ENCODE data around the gene UGT3A2. TPM values are rescaled to one million over a fixed set of nuclear protein-coding genes. Genes with fewer than 3 reads are reported as not detected.
"Not testable (repeated sequence)": the region's sequence is repeated elsewhere in the genome, so short reads cannot be mapped to it uniquely, and the experiment has no call there.

The UGT3A2 gene
- total RNA-seq, 1 donor from 2014 or later: not detected

- Mint-ChIP-seq H3K27me3 (ENCODE audit: insufficient read depth) (peaks cover 6% of the 10 kb centered on the region), H3K36me3 (ENCODE audit: low read depth) (no peaks in the 10 kb centered on the region), H3K4me1 (ENCODE audit: low read depth) (no peaks in the 10 kb centered on the region), H3K27ac (no peak overlapping the region), H3K4me3 (no peak overlapping the region), H3K9me3 (no peaks in the 10 kb centered on the region)
- DNase-seq (ENCODE audit: low spot score): no peak
- intact Hi-C loops (cut with micrococcal nuclease): no loop called here
These were observed 25.2 kb downstream of the UGT3A2 start for GRCh38 chr5:36041537-36041845.

- DNase-seq (ENCODE audit: low spot score): no peak
- Mint-ChIP-seq H3K4me1 (ENCODE audit: low read depth) (no peaks in the 10 kb centered on the region), H3K27me3 (ENCODE audit: insufficient read depth) (peaks cover 6% of the 10 kb centered on the region), H3K9me3 (no peaks in the 10 kb centered on the region), H3K36me3 (ENCODE audit: low read depth) (no peaks in the 10 kb centered on the region), H3K27ac (no peak overlapping the region), H3K4me3 (no peak overlapping the region)
- intact Hi-C loops (cut with micrococcal nuclease): no loop called here
These were observed 25.8 kb downstream of the UGT3A2 start for GRCh38 chr5:36040651-36041536.

GRCh38 chr5:36035696-36036095 lies 31.0 kb downstream of the UGT3A2 start:
- intact Hi-C loops (cut with micrococcal nuclease): no loop called here
- Mint-ChIP-seq H3K27ac (no peak overlapping the region), H3K9me3 (no peaks in the 10 kb centered on the region), H3K36me3 (ENCODE audit: low read depth) (no peaks in the 10 kb centered on the region), H3K4me1 (ENCODE audit: low read depth) (no peaks in the 10 kb centered on the region), H3K4me3 (no peak overlapping the region), H3K27me3 (ENCODE audit: insufficient read depth) (no peaks in the 10 kb centered on the region)
- no peak for DNase-seq (ENCODE audit: low spot score)

- H3K27ac Mint-ChIP-seq; H3K9me3 Mint-ChIP-seq; DNase-seq (ENCODE audit: low spot score); intact Hi-C loops (cut with micrococcal nuclease); H3K27me3 Mint-ChIP-seq (ENCODE audit: insufficient read depth); H3K36me3 Mint-ChIP-seq (ENCODE audit: low read depth); H3K4me1 Mint-ChIP-seq (ENCODE audit: low read depth); H3K4me3 Mint-ChIP-seq: not testable (repeated sequence)
These were observed 32.0 kb downstream of the UGT3A2 start for GRCh38 chr5:36034536-36035134.

- no peak for DNase-seq (ENCODE audit: low spot score)
- Mint-ChIP-seq H3K36me3 (ENCODE audit: low read depth) (no peaks in the 10 kb centered on the region), H3K27ac (no peak overlapping the region), H3K9me3 (no peaks in the 10 kb centered on the region), H3K4me3 (no peak overlapping the region), H3K4me1 (ENCODE audit: low read depth) (no peaks in the 10 kb centered on the region), H3K27me3 (ENCODE audit: insufficient read depth) (no peaks in the 10 kb centered on the region)
- intact Hi-C loops (cut with micrococcal nuclease): no loop called here
These were observed 33.2 kb downstream of the UGT3A2 start for GRCh38 chr5:36033486-36033885.

- no peaks in the 10 kb centered on the region for H3K9me3 Mint-ChIP-seq
- no peaks in the 10 kb centered on the region for H3K36me3 Mint-ChIP-seq (ENCODE audit: low read depth)
- H3K27me3 Mint-ChIP-seq (ENCODE audit: insufficient read depth): peaks cover 1% of the 10 kb centered on the region
- no peak for DNase-seq (ENCODE audit: low spot score)
- H3K27ac Mint-ChIP-seq: no peak overlapping the region
- H3K4me1 Mint-ChIP-seq (ENCODE audit: low read depth): no peaks in the 10 kb centered on the region
- no peak overlapping the region for H3K4me3 Mint-ChIP-seq
- intact Hi-C loops (cut with micrococcal nuclease): no loop called here
These were observed 33.6 kb downstream of the UGT3A2 start for GRCh38 chr5:36033047-36033446.

- intact Hi-C loops (cut with micrococcal nuclease): no loop called here
- H3K4me3 Mint-ChIP-seq: no peak overlapping the region
- H3K4me1 Mint-ChIP-seq (ENCODE audit: low read depth): no peaks in the 10 kb centered on the region
- DNase-seq (ENCODE audit: low spot score): no peak
- H3K27me3 Mint-ChIP-seq (ENCODE audit: insufficient read depth): peaks cover 2% of the 10 kb centered on the region
- no peaks in the 10 kb centered on the region for H3K9me3 Mint-ChIP-seq
- no peak overlapping the region for H3K27ac Mint-ChIP-seq
- H3K36me3 Mint-ChIP-seq (ENCODE audit: low read depth): no peaks in the 10 kb centered on the region
These were observed 35.5 kb downstream of the UGT3A2 start for GRCh38 chr5:36031223-36031622.

GRCh38 chr5:36029914-36030313 lies 36.8 kb downstream of the UGT3A2 start:
- Mint-ChIP-seq H3K27me3 (ENCODE audit: insufficient read depth) (peaks cover 4% of the 10 kb centered on the region), H3K4me3 (no peak overlapping the region), H3K27ac (no peak overlapping the region), H3K4me1 (ENCODE audit: low read depth) (no peaks in the 10 kb centered on the region), H3K36me3 (ENCODE audit: low read depth) (no peaks in the 10 kb centered on the region), H3K9me3 (peaks cover 4% of the 10 kb centered on the region)
- DNase-seq (ENCODE audit: low spot score): no peak
- intact Hi-C loops (cut with micrococcal nuclease): no loop called here

- intact Hi-C loops (cut with micrococcal nuclease): no loop called here
- DNase-seq (ENCODE audit: low spot score): no peak
- H3K27me3 Mint-ChIP-seq (ENCODE audit: insufficient read depth): peaks cover 4% of the 10 kb centered on the region
- H3K4me3 Mint-ChIP-seq: no peak overlapping the region
- peaks cover 4% of the 10 kb centered on the region for H3K9me3 Mint-ChIP-seq
- no peak overlapping the region for H3K27ac Mint-ChIP-seq
- no peaks in the 10 kb centered on the region for H3K4me1 Mint-ChIP-seq (ENCODE audit: low read depth)
- no peaks in the 10 kb centered on the region for H3K36me3 Mint-ChIP-seq (ENCODE audit: low read depth)
These were observed 37.7 kb downstream of the UGT3A2 start for GRCh38 chr5:36028816-36029465.

- Mint-ChIP-seq H3K27ac (no peak overlapping the region), H3K36me3 (ENCODE audit: low read depth) (no peaks in the 10 kb centered on the region), H3K4me3 (no peak overlapping the region), H3K4me1 (ENCODE audit: low read depth) (no peaks in the 10 kb centered on the region), H3K9me3 (peaks cover 4% of the 10 kb centered on the region), H3K27me3 (ENCODE audit: insufficient read depth) (peaks cover 4% of the 10 kb centered on the region)
- DNase-seq (ENCODE audit: low spot score): no peak
- intact Hi-C loops (cut with micrococcal nuclease): no loop called here
These were observed 39.0 kb downstream of the UGT3A2 start for GRCh38 chr5:36027711-36028110.

- Mint-ChIP-seq H3K27ac (no peak overlapping the region), H3K36me3 (ENCODE audit: low read depth) (no peaks in the 10 kb centered on the region), H3K27me3 (ENCODE audit: insufficient read depth) (peaks cover 4% of the 10 kb centered on the region), H3K4me3 (no peak overlapping the region), H3K4me1 (ENCODE audit: low read depth) (no peaks in the 10 kb centered on the region), H3K9me3 (peaks cover 4% of the 10 kb centered on the region)
- no peak for DNase-seq (ENCODE audit: low spot score)
- intact Hi-C loops (cut with micrococcal nuclease): no loop called here
These were observed 39.8 kb downstream of the UGT3A2 start for GRCh38 chr5:36026706-36027465.

- H3K27ac Mint-ChIP-seq; H3K36me3 Mint-ChIP-seq (ENCODE audit: low read depth); H3K27me3 Mint-ChIP-seq (ENCODE audit: insufficient read depth); H3K9me3 Mint-ChIP-seq; DNase-seq (ENCODE audit: low spot score); intact Hi-C loops (cut with micrococcal nuclease); H3K4me3 Mint-ChIP-seq; H3K4me1 Mint-ChIP-seq (ENCODE audit: low read depth): not testable (repeated sequence)
These were observed 44.4 kb downstream of the UGT3A2 start for GRCh38 chr5:36022246-36022645.

GRCh38 chr5:36019584-36019983 lies 47.1 kb downstream of the UGT3A2 start:
- H3K27me3 Mint-ChIP-seq (ENCODE audit: insufficient read depth); intact Hi-C loops (cut with micrococcal nuclease); H3K4me3 Mint-ChIP-seq; H3K9me3 Mint-ChIP-seq; H3K36me3 Mint-ChIP-seq (ENCODE audit: low read depth); H3K4me1 Mint-ChIP-seq (ENCODE audit: low read depth); DNase-seq (ENCODE audit: low spot score); H3K27ac Mint-ChIP-seq: not testable (repeated sequence)

Measured in activated T-helper 1 cell treated with anti-CD3 and anti-CD28 coated beads, Interleukin-12 subunit alpha, Interleukin-12 subunit beta, Interleukin-2, Interleukin-4 antibody, amounts not matched to agents 30 ng/mL and 10 ng/mL and 1 ng/mL, durations not matched to agents 14 hours and 24 hours and 36 hours (primary cell).